Measurements from ENCODE around the gene POMP. TPM values are rescaled to one million over a fixed set of nuclear protein-coding genes. Genes with fewer than 3 reads are reported as not detected.

Gene POMP
- total RNA-seq, 2 experiments from 2014 or later: 25.8 to 28.5 TPM

GRCh38 chr13:28636677-28637317 is 22.1 kb upstream of the POMP start:
- H3K4me1 Mint-ChIP-seq (ENCODE audit: low read depth): peaks cover 8% of the 10 kb centered on the region
- H3K36me3 Mint-ChIP-seq (ENCODE audit: low read depth): no peaks in the 10 kb centered on the region
- H3K9me3 Mint-ChIP-seq: no peaks in the 10 kb centered on the region
- H3K4me3 ChIP-seq (ENCODE audit: low read length): no peak overlapping the region
- no peak overlapping the region for H3K27ac ChIP-seq (ENCODE audit: low read depth in 1 of 2, low read length in 2 of 2)
- H3K27me3 Mint-ChIP-seq: peaks cover 11% of the 10 kb centered on the region
- H3K4me1 ChIP-seq (ENCODE audit: insufficient read depth, low read length): peaks cover 3% of the 10 kb centered on the region
- peak; percentile 63 for TF ChIP-seq CTCF (IDR thresholded peaks at IDR 0.05)
- no peaks in the 10 kb centered on the region for H3K9me3 ChIP-seq (ENCODE audit: control insufficient read depth in 1 of 2, insufficient read depth in 1 of 2, low read length in 2 of 2)
- ATAC-seq (ENCODE audit: poor library complexity) (peak; percentile 91), DNase-seq (peak in 10 of 14 experiments; percentile 5 to 76 (median 30))
- ChIA-PET POLR2A (interaction anchor here (0.6 kb wide), 1 partner anchor 1181 kb away, joined by 4 read pairs; no protein-coding TSS in a partner anchor), CTCF (interaction anchor here (0.6 kb wide), 2 partner anchors 117 to 1652 kb away, joined by 3 read pairs; no protein-coding TSS in a partner anchor)
- H3K36me3 ChIP-seq (ENCODE audit: insufficient read depth, low read length): no peaks in the 10 kb centered on the region
- no peak overlapping the region for H3K27ac Mint-ChIP-seq
- no peaks in the 10 kb centered on the region for H3K27me3 ChIP-seq (ENCODE audit: control insufficient read depth in 1 of 2, insufficient read depth in 2 of 2, low read length in 2 of 2)
- H3K4me3 Mint-ChIP-seq: no peak overlapping the region
- intact Hi-C loops (cut with DNase I, micrococcal nuclease): loop anchor here (1.0 to 10.0 kb wide), 2 partner anchors 312 to 572 kb away; no protein-coding TSS in a partner anchor

- no peaks in the 10 kb centered on the region for H3K27me3 ChIP-seq (ENCODE audit: control insufficient read depth in 1 of 2, insufficient read depth in 2 of 2, low read length in 2 of 2)
- H3K4me1 Mint-ChIP-seq (ENCODE audit: low read depth): peaks cover 8% of the 10 kb centered on the region
- H3K9me3 Mint-ChIP-seq: no peaks in the 10 kb centered on the region
- no peak overlapping the region for H3K27ac Mint-ChIP-seq
- peaks cover 11% of the 10 kb centered on the region for H3K27me3 Mint-ChIP-seq
- no peaks in the 10 kb centered on the region for H3K9me3 ChIP-seq (ENCODE audit: control insufficient read depth in 1 of 2, insufficient read depth in 1 of 2, low read length in 2 of 2)
- intact Hi-C loops (cut with DNase I, micrococcal nuclease): loop anchor here (10.0 kb wide), 1 partner anchor 573 kb away; no protein-coding TSS in a partner anchor
- DNase-seq (no peak), ATAC-seq (ENCODE audit: poor library complexity) (no peak)
- H3K36me3 ChIP-seq (ENCODE audit: insufficient read depth, low read length): no peaks in the 10 kb centered on the region
- H3K27ac ChIP-seq (ENCODE audit: low read depth in 1 of 2, low read length in 2 of 2): no peak overlapping the region
- H3K4me3 ChIP-seq (ENCODE audit: low read length): no peak overlapping the region
- ChIA-PET CTCF (interaction anchor here (0.6 kb wide), 2 partner anchors 1210 to 1653 kb away, joined by 3 read pairs; no protein-coding TSS in a partner anchor), POLR2A (interaction anchor here (0.6 to 0.7 kb wide), 4 partner anchors 32 to 1442 kb away, joined by 3 to 4 read pairs (median 4); no protein-coding TSS in a partner anchor)
- no peak for TF ChIP-seq CTCF (IDR thresholded peaks at IDR 0.05)
- no peak overlapping the region for H3K4me3 Mint-ChIP-seq
- H3K36me3 Mint-ChIP-seq (ENCODE audit: low read depth): no peaks in the 10 kb centered on the region
- peaks cover 3% of the 10 kb centered on the region for H3K4me1 ChIP-seq (ENCODE audit: insufficient read depth, low read length)
These were observed 21.1 kb upstream of the POMP start for GRCh38 chr13:28637714-28638355.

- Histone ChIP-seq H3K27me3 (ENCODE audit: control insufficient read depth in 1 of 2, insufficient read depth in 2 of 2, low read length in 2 of 2) (no peaks in the 10 kb centered on the region), H3K9me3 (ENCODE audit: control insufficient read depth in 1 of 2, insufficient read depth in 1 of 2, low read length in 2 of 2) (no peaks in the 10 kb centered on the region), H3K27ac (ENCODE audit: low read depth in 1 of 2, low read length in 2 of 2) (no peak overlapping the region), H3K4me1 (ENCODE audit: insufficient read depth, low read length) (peaks cover 3% of the 10 kb centered on the region), H3K4me3 (ENCODE audit: low read length) (no peak overlapping the region), H3K36me3 (ENCODE audit: insufficient read depth, low read length) (no peaks in the 10 kb centered on the region)
- Mint-ChIP-seq H3K36me3 (ENCODE audit: low read depth) (no peaks in the 10 kb centered on the region), H3K4me1 (ENCODE audit: low read depth) (peaks cover 8% of the 10 kb centered on the region), H3K9me3 (no peaks in the 10 kb centered on the region), H3K27me3 (peaks cover 11% of the 10 kb centered on the region), H3K27ac (no peak overlapping the region), H3K4me3 (no peak overlapping the region)
- ATAC-seq (ENCODE audit: poor library complexity) (no peak), DNase-seq (no peak)
- intact Hi-C loops (cut with DNase I, micrococcal nuclease): loop anchor here (10.0 kb wide), 1 partner anchor 574 kb away; no protein-coding TSS in a partner anchor
- TF ChIP-seq CTCF (IDR thresholded peaks at IDR 0.05): no peak
- ChIA-PET POLR2A (interaction anchor here (0.6 kb wide), 1 partner anchor 67 kb away, joined by 4 read pairs; no protein-coding TSS in a partner anchor), CTCF (no interaction called here)
These were observed 20.2 kb upstream of the POMP start for GRCh38 chr13:28638756-28639155.

Measured in CD4-positive, alpha-beta T cell (primary cell).